PC-9 (cell line): ENCODE results near the gene GSTO1.

Source experiments
- CTCF ChIP-seq: fragments of 200-600 bp; sonication (generic); conservative IDR thresholded peaks from 2 replicates; pipeline ENCODE4 v1.6.1; 2017; ENCODE audit warnings: mixed run types, antibody characterized with exemption, mild to moderate bottlenecking, moderate library complexity
- EZH2 ChIP-seq: fragments of 200-600 bp; sonication (generic); IDR thresholded peaks from 2 replicates; pipeline ENCODE4 v1.8.0; 2017; ENCODE audit warnings: antibody characterized with exemption, low read depth

- TF ChIP-seq CTCF (no peak), EZH2 (no peak)
Measured at GRCh38 chr10:104247513-104248146, 7.1 kb upstream of the GSTO1 start.
